ENCODE results near the gene ZBTB16. TPM values are rescaled to one million over a fixed set of nuclear protein-coding genes. Genes with fewer than 3 reads are reported as not detected.
A peak's percentile ranks its signal among the peaks of the same experiment; 100 is the strongest.

The ZBTB16 gene
- total RNA-seq, 1 experiment from 2014 or later = not detected

DNA sequence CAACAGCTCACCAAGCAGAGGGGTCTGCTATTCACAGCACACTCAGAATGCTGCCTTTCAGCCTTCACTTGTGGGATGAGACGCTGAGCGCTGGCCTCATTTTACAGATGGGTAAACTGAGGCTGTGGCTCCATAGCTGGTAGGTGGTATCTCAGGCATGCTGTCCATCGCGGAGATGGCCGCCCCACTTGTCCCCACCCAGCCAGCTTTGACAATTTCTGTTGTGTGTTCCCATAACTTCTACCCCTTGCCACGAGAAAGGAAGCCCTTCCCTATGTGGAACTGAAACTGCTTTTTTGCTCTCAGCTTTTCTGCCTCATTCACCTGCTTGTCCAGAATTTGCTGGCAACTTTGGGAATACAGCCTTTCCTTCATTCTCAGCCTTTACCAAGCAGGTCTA, 200.6 kb downstream of the ZBTB16 start:
- no peak for DNase-seq (ENCODE audit: low spot score)

- DNase-seq (ENCODE audit: low spot score) = no peak
These were observed 201.0 kb downstream of the ZBTB16 start for GRCh38 chr11:114260483-114260882.

GRCh38 chr11:114261791-114262190, 202.3 kb downstream of the ZBTB16 start:
- no peak for DNase-seq (ENCODE audit: low spot score)

GRCh38 chr11:114262681-114263512, 203.4 kb downstream of the ZBTB16 start:
- peak; percentile 29 for DNase-seq (ENCODE audit: low spot score)

DNA sequence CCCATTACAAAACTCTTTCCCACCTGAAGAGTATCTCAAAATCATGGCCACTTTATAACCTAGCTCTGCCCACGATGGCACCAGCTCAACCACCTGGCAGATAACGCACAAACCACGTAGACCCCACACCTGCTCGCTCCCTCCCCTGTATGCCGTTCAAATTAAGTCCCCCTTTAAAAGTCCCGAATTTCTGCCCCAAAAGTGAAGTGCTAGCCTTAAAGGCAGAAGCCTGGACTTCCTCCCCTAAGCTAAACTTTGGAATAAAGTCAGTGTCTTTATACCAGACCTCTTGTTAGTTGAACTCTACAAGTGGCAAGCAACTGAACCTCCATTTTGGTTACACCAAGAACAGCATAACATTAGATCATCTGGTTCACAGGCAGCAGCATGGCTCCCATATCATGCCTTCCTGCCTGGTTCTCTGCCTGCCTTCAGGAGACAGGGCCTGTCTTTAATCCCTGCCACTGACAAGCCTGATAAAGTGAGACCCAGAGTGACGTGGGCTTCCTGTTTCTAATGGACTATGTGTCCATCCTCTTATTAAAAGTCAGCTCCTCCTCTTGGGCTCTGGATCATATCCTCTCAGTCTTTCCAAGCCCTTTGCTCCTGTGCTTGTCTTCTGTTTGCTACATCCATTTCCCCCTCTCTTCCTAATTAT, 204.1 kb downstream of the ZBTB16 start:
- no peak for DNase-seq (ENCODE audit: low spot score)

DNA sequence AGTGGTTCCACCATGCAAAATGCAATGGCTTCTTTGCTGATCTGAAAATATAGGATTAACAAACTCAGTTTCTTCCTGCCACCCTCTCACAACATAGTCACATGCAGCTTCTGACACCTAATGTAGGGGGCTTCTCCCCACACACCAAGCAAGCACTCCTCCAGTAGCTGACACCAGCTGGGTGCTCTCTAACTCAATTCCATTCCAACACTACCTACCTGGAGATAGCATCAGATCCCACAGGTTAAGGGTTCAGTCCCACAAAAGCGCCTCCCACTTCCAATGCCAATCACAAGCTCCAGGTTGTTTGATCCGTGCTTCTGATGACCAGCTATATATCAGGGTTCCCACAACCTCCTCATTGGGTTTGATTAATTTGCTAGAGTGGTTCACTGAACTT, 204.9 kb downstream of the ZBTB16 start:
- no peak for DNase-seq (ENCODE audit: low spot score)

- no peak for DNase-seq (ENCODE audit: low spot score)
These were observed 205.8 kb downstream of the ZBTB16 start for GRCh38 chr11:114265122-114265878.

DNA sequence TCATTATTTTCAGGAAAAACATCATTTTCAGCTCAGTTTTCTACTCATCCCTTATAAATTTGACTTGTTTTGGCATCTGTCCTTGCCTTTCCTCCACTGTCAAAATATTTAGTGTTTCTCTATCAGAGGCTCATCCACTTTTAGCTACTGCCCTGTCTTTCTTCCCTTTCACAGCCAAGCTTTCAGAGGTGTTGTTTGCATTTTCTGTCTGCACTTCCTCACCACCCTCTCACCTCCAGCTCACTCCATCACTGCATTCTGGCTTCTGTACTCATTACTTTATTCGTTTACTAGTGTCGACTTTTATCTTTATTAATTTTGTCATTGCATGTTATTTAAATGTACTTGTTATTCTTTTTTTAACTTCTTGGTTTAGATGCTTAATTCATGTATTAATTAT, 210.0 kb downstream of the ZBTB16 start:
- no peak for DNase-seq (ENCODE audit: low spot score)

DNA sequence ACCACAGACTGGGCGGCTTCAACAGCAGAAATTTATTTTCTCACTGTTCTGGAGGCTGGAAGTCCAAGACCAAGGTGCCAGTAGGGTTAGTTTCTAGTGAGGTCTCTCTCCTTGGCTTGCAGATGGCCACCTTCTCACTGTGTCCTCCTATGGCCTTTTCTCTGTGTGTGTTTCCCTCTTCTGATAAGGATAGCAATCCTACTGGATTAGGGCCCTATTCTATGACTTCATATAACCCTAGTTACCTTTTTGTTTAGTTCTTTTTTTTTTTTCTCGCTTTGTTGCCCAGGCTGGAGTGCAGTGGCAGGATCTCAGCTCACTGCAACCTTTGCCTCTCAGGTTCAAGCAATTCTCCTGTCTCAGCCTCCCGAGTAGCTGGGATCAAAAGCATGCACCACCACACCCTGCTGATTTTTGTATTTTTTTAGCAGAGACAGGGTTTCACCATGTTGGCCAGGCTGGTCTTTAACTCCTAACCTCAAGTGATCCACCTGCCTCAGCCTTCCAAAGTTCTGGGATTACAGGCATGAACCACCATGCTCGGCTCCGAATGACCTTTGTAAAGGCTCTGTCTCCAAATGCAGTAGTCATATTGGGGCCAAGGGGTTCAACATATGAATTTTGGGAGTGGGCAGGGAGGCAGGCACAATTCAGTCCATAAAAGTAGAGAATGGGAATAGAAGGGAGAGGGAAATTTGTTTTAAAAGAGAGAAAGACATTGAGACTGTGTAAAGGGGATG, 211.2 kb downstream of the ZBTB16 start:
- no peak for DNase-seq (ENCODE audit: low spot score)

DNA sequence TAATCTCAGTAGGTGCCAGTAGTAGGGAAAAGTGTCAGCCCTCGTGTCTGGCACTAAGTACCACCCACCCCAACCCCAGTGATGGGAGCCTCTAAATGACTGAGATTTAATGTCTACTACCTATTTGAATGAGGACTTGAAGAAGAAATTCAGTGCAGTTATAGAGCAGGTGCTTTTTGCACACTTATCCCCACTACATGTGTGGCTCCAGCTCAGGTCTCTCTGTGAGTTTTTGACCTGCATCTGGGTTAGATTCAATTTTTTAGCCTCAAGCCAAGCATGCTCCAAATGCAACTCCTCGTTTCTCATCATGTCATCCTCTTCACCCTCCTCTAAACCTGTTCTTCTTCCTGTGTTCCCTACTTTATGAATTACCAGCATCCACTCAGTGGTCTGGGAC, 211.8 kb downstream of the ZBTB16 start:
- no peak for DNase-seq (ENCODE audit: low spot score)

- no peak for DNase-seq (ENCODE audit: low spot score)
These were observed 212.8 kb downstream of the ZBTB16 start for GRCh38 chr11:114272311-114272710.

GRCh38 chr11:114273071-114273470, 213.6 kb downstream of the ZBTB16 start:
- no peak for DNase-seq (ENCODE audit: low spot score)

- DNase-seq (ENCODE audit: low spot score) = no peak
These were observed 214.6 kb downstream of the ZBTB16 start for GRCh38 chr11:114273890-114274635.

GRCh38 chr11:114274637-114275036, 215.1 kb downstream of the ZBTB16 start:
- DNase-seq (ENCODE audit: low spot score) = no peak

DNA sequence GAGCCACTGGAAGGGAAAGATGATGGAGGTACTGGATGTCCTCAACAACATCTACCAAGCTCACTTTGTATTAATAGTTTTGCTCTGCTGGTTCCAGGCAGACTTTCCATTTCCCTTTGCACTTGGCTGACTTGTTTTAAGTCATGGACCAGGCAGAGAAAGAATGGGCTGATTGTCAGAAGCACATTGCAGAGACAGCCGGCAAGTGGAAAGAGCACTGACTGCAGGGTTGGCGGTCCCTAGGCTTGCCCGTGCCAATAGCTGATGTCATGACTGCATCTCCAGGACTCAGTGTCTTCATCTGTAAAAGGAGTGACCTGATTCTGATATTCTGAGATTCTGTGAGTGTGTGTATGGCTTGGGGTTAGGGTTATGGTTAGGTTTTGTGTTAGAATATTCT, 215.8 kb downstream of the ZBTB16 start:
- no peak for DNase-seq (ENCODE audit: low spot score)

- DNase-seq (ENCODE audit: low spot score) = no peak
These were observed 216.6 kb downstream of the ZBTB16 start for GRCh38 chr11:114276077-114276476.

GRCh38 chr11:114277637-114278341, 218.3 kb downstream of the ZBTB16 start:
- DNase-seq (ENCODE audit: low spot score) = no peak

- DNase-seq (ENCODE audit: low spot score) = no peak
These were observed 219.0 kb downstream of the ZBTB16 start for GRCh38 chr11:114278342-114279065.

DNA sequence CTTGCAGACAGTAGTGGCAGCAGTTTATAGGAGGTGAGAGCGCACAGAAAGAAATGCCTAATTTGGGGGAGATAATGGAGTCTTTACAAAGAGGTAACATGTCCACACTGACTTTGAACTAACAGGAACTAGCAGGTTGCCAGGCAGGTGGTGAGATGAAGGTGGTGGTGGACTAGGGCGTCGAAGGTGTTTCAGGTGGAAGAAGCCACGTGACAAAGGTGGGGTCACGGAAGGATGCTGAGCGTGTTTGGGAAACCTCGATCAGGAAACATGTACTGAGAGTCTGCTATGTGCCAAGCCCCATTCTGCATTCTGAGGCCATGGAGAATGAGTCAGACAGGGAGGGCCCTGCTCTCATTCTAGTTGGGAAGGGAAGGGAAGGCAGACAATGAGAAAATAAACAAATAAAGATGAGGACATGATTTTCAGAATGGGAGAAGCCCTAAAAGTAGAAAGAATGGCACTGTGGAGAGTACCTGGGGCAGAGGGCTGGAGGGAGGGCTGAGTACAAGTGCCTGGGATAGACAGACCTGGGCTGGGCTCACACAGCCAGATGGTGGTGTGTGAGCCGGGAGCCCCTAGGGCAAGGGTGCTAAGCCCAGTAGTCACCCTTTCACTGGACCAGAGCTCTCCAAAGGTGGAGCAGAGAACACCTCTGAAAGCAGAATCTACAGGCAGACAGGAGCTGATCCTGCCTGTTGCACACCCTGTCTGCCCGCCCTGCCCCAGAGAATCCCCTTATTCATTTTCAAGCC, 220.5 kb downstream of the ZBTB16 start:
- DNase-seq (ENCODE audit: low spot score) = peak; percentile 42

Measured in A172 (cell line).